A673 (cell line): ENCODE data around the gene POLA1.

Experiments
- EZH2 ChIP-seq: fragments of 200-600 bp; sonication (generic); IDR thresholded peaks from 2 replicates; pipeline ENCODE4 v1.6.1; 2017; ENCODE audit warnings: borderline replicate concordance, low read depth, mild to moderate bottlenecking, mixed read lengths, antibody characterized with exemption, low read length; ENCODE audit not compliant: poor library complexity, severe bottlenecking
- TF ChIP-seq, protein P1 (sequence below): fragments of 300-800, 200-600 bp; sonication (generic); conservative IDR thresholded peaks from 2 replicates; pipeline ENCODE4 v1.5.1; 2017; ENCODE audit warnings: low read depth, mild to moderate bottlenecking, antibody characterized with exemption, low read length, moderate library complexity, mixed read lengths

DNA sequence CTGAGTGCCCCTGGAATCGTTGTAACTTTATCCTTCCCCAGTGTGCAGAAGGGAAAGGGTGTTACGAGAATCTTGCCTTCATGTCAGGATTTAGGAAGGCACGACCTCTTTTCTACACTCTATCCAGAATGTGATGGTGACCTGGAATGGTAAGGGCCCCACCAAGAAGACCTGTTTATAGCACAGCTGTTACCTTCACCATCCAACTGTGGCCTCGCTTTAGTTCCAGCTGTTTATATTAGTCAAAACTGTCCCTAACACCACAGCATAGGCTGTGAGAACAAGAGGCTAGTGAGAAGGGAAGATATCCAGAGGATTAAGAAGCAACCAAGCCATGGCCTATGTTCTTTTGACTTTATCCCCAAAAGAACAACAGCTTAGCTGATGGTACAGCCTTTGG is 294.0 kb downstream of the POLA1 start:
- TF ChIP-seq, protein P1, sequence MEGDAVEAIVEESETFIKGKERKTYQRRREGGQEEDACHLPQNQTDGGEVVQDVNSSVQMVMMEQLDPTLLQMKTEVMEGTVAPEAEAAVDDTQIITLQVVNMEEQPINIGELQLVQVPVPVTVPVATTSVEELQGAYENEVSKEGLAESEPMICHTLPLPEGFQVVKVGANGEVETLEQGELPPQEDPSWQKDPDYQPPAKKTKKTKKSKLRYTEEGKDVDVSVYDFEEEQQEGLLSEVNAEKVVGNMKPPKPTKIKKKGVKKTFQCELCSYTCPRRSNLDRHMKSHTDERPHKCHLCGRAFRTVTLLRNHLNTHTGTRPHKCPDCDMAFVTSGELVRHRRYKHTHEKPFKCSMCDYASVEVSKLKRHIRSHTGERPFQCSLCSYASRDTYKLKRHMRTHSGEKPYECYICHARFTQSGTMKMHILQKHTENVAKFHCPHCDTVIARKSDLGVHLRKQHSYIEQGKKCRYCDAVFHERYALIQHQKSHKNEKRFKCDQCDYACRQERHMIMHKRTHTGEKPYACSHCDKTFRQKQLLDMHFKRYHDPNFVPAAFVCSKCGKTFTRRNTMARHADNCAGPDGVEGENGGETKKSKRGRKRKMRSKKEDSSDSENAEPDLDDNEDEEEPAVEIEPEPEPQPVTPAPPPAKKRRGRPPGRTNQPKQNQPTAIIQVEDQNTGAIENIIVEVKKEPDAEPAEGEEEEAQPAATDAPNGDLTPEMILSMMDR: no peak
- no peak for TF ChIP-seq EZH2
